HG03354 (cell line): ENCODE results near the gene SLC9A7.

ENCODE experiments used
- ATAC-seq: cut with Tn5 transposase; IDR thresholded peaks from one replicate; pipeline ENCODE4 v1.9.1; 2021; ENCODE audit warnings: mild to moderate bottlenecking; ENCODE audit not compliant: unreplicated experiment, poor library complexity, severe bottlenecking

The SLC9A7 gene

DNA sequence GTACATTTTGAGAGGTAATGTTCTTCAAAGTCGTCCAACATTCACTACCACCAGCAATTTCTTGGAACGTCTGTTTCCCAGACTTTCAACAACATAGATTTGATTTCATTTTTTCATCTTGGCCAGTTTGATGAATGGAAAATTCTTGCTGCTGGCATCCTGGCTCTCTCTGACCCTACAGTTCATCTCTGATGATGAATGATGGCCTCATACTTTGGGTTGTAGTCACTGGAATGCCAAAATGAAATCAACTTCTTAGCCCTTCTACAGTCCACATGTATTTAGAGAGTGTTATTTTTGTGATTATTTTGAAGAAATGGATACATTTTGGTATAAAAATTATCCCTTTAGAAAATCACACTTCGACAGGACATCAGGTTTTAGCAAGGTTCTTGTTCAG, 176.6 kb downstream of the SLC9A7 start:
- ATAC-seq: no peak

DNA sequence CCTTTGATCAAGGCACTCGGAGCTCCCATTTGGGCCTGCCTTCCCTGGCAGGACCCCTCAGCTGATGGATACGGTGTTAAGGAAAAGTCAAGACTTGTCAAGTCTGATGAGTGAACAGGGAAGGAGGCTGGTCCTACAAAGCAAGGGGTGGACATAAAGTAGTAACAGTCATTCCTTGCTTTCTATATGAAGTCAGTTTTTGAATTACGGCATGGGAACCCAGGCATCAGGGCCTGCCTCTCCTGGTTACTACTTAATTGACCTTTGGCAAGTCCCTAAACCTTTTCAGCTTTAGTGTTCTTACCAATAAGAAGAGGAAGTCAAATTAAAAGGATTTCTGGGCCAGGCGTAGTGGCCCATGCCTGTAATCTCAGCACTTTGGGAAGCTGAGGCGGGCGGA, 178.3 kb downstream of the SLC9A7 start:
- no peak for ATAC-seq

DNA sequence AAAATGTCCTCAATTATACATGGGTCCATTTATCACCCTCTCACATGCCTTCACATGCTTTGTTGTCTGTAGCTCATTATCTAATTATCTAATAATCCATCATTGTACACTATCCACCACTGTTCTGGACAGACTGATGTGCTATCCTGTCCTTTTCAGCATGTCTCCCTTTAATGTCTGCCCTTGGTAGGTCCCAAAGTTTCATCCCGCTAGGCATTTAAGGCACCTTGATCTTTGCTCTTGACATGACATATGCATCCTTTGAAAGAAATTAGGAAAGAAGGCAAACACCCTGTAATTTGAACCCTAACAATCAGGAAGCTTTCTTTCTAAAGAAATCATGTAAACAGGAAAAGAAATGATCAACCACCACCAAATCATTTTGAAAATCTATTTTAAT, 179.7 kb downstream of the SLC9A7 start:
- no peak for ATAC-seq

DNA sequence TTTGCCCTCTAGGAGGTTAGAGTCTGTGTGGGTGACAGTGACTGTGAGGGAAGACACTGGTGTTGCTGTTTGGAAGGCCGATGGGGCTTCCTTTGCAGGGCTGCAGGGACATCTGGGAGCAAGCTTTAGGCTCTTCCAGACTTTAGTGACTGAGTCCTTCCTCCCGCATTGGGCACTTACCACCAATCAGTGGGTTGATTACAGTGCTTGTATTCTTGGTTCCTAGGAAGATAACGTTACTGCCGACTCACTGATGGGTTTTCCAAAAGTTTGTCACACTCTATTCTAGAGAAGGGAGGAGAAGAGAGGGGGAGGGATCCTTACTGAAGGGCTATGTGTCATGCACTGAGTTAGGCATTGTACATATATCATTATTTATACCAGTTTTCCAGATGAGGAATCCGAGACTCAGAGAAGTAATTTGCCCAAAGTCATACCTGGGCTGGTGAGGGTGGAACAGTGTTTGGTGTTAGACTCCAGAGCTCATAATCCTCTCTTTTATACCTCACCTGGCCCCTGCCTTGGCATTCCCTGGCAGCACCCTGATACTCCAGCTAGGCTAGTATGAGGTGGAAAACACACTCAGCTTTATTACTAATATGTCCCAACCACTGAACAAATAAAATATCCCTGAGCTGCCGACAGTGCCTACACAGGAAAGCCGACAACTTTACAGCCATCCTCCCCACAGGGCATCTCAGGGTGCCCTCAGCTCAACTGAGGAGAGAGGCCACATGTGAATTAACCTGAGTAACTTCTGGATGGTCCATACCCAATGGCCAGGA, 181.5 kb downstream of the SLC9A7 start:
- no peak for ATAC-seq

DNA sequence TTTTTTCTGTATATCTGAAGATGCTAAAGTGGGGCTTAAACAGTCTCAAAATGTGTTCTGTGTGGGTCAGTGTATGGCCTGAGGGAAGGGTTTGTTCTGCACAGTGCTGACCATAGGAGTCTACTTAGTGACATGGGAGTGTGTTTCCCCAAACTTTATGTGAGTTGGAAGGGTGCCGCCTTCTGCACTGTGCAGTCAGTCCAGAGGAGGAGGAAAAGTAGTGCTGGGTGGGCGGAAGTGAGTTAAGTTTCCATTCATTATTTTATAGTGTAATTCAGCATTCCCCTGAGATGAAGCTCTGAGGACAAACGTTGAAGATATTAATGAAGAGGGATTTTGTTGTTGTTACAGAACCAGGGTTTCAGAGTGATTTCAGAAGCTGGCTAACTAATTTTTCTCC, 182.5 kb downstream of the SLC9A7 start:
- ATAC-seq: no peak

DNA sequence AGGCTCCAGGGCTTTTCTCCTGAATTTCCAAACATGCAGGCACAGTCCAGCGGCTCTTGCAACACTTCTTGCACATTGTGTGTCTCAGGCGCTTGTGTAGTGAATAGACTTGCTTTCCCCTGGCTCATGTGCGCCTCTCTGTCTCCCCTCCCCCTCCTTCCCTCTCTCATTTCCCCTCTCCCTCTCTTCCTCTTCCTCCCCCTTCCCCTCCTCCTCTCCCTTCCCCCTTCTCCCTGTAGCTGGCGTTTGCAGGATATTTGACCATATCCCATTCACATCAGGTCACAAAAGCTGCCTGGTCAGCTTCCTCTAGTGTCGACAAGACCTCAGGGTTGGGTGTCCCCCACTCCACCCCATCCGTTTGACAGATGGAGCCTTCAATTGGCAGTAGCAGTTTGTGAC, 182.9 kb downstream of the SLC9A7 start:
- ATAC-seq: no peak

DNA sequence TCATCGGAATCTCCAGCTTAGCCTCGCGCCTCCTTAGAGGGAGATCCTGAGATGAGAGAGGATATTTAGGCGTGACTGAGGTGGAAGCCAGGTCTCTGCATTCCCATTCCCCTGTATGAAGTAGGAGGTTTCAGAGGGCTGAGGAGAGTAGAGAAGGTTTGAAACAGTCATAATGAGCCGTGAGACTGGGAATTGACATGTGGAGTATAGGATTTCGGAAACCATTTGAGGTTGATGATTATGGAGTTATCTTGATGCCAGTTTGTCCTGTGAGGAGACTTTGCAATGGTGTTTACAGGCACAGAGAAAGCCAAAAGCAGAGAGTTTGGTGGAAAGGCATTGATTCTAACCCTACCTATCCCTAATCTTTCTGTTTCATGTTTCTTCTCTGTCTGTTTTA, 183.3 kb downstream of the SLC9A7 start:
- ATAC-seq: no peak

DNA sequence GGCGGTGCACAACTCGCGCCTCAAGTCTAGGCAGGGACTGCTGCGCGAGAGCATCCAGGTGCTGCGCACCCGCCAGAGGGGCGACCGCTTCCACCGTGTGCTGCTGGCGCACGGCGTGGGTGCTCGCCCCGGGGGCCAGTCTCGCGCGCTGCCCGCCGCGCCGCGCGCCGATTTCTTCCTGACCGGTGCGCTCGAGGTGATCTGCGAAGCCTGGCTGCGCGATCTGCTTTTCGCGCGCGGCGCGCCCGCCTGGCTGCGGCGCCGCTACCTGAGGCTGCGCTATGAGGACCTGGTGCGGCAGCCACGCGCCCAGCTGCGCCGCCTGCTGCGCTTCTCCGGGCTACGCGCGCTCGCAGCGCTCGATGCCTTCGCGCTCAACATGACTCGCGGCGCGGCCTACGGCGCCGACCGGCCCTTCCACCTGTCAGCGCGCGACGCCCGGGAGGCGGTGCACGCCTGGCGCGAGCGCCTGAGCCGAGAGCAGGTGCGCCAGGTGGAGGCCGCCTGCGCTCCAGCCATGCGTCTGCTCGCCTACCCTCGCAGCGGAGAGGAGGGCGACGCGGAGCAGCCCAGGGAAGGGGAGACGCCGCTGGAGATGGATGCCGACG, 184.0 kb downstream of the SLC9A7 start:
- peak; percentile 14 for ATAC-seq

DNA sequence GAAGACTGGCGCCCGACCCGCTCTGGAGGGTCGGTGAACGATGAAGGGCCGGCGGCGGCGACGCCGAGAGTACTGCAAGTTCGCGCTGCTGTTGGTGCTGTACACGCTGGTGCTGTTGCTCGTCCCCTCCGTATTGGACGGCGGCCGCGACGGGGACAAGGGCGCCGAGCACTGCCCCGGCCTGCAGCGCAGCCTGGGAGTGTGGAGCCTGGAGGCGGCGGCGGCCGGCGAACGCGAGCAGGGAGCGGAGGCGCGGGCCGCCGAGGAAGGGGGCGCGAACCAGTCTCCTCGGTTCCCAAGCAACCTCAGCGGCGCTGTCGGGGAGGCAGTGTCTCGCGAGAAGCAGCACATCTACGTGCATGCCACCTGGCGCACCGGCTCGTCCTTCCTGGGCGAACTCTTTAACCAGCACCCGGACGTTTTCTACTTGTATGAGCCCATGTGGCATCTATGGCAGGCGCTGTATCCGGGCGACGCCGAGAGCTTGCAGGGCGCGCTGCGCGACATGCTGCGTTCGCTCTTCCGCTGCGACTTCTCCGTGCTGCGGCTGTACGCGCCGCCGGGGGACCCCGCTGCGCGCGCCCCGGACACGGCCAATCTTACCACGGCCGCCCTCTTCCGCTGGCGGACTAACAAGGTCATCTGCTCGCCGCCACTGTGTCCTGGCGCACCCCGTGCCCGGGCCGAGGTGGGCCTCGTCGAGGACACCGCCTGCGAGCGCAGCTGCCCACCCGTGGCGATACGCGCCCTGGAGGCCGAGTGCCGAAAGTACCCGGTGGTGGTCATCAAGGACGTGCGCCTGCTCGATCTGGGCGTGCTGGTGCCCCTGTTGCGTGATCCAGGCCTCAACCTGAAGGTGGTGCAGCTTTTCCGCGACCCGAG, 184.8 kb downstream of the SLC9A7 start:
- peak; percentile 44 for ATAC-seq

DNA sequence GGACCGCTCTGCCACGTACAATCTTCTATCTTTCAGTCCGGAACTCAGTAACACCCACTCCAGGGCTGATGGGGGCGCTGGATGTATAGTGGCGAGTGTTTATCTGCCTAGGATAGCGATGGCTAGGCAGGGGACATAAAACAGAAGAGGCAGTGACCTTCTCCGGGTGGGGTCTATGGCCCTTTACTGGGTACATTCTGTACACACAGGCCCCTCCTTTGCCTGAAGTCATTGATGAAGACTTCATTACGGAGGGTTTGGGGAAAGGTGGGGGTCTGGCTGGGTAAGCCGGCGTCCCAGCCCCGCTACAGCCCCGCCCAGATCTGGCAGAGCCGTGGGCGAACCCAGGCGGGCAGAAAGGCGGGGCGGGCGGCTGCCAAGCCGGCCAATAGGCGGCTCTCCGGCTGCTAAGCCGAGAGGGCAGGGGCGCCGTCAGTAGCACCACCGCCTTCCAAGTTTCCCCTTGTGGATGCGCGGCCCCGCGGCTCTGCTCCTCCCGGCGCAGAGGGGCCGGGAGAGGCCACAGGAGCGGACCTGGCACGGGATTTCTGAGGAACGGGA, 185.5 kb downstream of the SLC9A7 start, which contains the start of gene CHST7:
CHST7 (plus strand) TSS at position 435 of the 561 bp plus-strand sequence. CDS start 167 bp downstream, outside the sequence.
- peak; percentile 47 for ATAC-seq

DNA sequence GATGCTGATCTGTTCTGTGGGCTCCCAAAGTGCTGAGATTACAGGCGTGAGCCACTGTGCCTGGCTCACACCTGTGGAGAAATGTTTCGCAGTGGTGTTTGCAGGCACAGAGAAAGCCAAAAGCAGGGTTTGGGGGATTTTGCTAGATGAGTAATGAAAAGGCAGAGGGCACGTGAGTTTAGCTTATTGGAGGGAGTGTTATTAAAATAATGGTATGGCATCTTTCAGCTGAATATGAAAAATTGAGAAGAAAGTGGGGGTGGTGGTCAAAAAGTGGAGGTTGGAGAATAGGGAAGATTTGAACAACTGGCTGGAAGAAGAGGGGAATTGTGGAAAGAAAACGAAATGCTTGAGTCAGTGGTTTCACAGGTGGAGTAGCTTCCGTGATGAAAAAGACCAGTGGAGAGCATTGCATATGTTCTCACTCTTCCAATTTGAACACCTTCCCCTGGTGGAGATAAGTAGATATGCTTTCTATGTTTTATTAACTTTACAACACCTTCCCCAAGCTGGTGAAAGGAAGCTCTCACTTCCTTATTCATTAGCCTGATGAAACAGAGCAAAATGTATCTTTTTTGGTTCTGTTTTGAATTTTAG, 186.5 kb downstream of the SLC9A7 start:
- ATAC-seq: peak; percentile 52

DNA sequence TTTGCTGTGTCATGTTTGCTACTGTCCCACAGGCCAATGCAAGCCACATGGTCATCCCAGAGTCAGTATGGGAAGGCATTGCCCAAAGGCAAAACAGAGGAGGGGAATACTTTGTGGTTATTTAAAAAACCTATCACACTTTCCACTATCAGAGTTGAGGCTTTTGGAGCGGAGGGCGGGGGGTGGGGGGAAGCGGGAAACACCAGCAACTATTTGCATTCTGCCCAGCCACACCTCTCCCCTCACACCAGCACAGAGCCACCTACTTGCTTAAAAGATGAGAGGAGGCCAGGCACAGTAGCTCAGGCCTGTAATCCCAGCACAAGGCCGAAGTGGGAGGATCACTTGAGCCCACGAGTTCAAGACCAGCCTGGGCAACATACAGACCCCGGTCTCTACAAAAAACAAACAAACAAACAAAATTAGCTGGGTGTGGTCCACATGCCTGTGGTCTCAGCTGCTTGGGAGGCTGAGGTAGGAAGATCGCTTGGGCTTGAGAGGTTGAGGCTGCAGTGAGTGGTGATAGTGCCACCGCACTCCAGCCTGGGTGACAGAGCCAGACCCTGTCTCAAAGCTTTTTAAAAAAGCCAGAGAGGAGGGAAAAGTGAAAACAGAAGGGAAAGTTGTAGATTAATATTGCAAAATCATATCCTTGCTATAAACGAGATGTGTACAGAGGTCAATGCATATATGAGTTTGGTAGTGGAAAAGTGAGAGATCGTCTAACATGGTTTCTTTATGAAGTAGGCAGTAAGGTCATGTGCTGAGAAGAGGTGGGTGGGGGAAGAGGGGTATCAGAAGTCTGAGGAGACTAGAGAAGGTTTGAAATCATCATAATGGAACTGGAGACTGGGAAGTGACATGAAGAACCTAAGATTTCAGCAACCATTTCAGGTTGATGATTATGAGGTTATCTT, 187.2 kb downstream of the SLC9A7 start:
- no peak for ATAC-seq

DNA sequence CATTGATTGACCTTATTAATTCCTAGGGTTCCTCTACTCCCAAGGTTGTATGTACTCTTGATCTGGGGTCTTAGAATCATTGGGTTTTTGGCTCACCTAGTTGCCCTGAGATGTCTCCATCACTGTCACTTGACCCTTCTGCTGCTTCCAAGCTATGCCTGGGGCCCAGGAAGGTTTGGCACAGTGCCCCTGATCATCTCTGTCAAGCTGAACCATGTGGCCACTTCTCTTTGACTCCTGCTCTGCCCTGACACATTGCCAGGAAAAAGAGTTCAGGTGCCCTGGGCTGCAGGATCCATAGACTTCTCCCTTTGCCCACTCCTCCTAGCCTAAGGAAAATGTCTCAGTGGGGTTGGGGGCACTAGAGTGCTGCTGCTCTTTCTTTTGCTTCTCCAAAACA, 189.3 kb downstream of the SLC9A7 start:
- ATAC-seq: no peak

DNA sequence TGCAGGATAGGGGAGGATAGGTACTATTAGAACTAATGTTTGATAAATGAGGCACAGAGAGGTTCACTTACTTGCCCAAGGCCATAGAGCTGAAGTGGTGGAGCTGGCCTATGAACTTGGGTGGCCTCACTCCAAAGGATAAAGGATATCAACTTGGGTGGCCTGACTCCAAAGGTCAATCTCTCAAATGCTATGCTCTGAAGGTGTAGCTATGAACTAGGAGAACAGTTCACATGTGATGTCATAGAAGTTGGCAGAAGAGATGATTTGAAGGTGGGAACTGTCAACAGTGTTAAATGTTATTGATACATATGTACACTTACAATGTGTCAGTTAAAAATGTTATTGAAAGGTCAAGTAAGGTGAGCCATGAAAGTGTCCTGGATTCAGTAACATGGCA, 191.5 kb downstream of the SLC9A7 start:
- no peak for ATAC-seq

DNA sequence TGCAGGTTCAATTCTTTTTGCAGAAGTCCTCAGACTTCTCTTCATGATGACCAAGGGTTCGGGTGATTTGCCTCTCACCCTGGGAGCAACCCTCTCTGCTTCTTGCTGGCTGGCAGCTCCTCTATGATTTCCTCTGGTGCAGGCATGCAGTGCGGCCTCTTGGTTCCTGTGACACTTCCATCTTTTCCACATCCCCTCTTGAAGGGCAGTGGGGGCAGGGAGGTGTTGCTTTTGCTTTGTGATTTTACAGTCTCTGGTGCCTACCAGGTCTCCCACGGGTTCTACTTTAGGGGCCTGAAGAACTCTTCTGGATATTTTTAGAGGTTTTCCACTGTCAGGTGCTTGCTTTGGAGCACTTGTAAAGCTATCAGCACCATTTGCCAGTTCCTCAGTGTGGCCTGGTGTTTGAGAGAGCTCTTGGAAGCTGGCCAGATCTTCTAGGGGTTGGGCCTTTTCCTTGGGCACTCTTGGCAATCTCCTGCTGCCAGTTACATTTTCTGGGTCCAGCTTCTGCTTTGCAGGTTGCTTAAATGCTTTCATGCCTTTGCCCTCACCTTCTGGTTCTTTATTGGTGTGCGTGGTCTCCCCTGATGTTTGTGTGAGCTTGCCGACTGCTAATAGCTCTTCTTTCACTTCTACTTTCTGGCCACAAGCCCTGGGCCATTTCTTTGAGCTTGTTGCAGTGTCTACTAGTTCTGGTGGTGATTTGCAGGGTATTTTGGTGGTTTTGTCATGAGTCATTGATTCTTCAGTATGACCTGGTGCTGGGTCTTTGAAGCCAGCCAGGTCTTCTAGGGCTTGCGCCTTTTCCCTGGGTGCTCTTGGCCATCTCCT, 196.9 kb downstream of the SLC9A7 start:
- ATAC-seq: peak; percentile 99

DNA sequence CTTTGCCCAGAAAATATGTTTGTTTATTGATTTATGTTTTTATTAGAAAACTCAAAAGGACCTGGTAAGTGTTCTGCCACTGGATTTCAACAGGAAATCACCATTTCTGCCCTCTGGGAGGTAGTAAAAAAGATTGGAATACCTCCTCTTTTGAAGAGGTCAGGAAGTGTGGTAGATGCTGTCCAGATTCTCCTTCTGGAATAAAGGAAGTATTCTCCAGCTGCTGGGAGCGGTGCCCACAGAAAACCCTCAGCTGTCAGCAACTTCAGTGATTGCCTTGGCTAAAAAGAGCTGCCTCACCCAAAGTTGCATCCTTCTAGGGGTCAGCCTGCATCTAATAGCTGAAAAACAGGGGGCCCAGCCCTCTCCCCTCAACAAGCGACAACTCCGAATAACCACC, 199.9 kb downstream of the SLC9A7 start:
- no peak for ATAC-seq

DNA sequence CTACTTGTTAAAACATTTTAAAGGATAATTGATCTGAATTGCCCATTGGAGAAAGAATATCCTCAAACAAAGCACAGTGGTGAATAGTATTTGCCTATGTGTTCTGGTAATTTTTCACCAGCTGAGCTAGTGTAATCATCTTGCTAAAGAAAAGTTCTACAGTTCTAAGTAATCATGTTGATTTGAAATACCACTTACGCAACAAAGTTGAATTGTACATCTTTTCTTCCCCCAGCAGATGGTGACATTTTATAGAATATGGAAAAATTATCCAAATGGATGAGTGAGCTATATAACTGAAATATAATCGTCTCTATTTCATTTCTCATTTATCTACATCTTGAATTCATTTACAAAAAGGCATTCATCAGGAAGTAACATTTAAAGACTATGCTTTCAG, 204.0 kb downstream of the SLC9A7 start:
- ATAC-seq: no peak

DNA sequence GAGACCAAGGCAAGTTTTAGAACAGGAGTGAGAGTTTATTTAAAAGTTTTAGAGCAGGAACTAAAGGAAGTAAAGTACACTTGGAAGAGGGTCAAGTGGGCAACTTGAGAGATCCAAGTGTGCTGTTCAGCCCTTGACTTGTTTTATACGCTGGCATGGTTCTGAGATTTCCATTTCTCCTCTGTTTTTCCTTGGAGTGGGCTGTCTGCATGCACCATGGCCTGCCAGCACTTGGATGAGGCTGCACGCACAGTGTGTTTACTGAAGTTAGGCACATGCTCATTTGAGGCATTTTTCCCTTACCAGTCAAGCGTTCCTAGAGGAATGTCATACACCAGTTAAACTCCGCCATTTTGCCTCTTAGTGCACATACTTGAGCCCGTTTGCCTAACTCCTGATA, 205.0 kb downstream of the SLC9A7 start:
- ATAC-seq: no peak
